ENCODE data around the gene HAAO.
"Not testable (repeated sequence)": the region's sequence is repeated elsewhere in the genome, so short reads cannot be mapped to it uniquely, and the experiment has no call there.

Gene HAAO

GRCh38 chr2:42742740-42743658 is 49.4 kb downstream of the HAAO start:
- DNase-seq: no peak

GRCh38 chr2:42741140-42741539 is 51.2 kb downstream of the HAAO start:
- DNase-seq: no peak

- DNase-seq: no peak
Measured at GRCh38 chr2:42736598-42737322, 55.6 kb downstream of the HAAO start.

- no peak for DNase-seq
Measured at GRCh38 chr2:42733852-42734251, 58.5 kb downstream of the HAAO start.

GRCh38 chr2:42731316-42731715 is 61.1 kb downstream of the HAAO start:
- not testable (repeated sequence) for DNase-seq

- DNase-seq: no peak
Measured at GRCh38 chr2:42726680-42727079, 65.7 kb downstream of the HAAO start.

GRCh38 chr2:42725657-42726056 is 66.7 kb downstream of the HAAO start:
- DNase-seq: no peak

GRCh38 chr2:42724886-42725285 is 67.5 kb downstream of the HAAO start:
- no peak for DNase-seq

GRCh38 chr2:42723465-42723864 is 68.9 kb downstream of the HAAO start:
- no peak for DNase-seq

- peak; percentile 24 for DNase-seq
Measured at GRCh38 chr2:42722320-42723190, 69.8 kb downstream of the HAAO start.

GRCh38 chr2:42721898-42722297 is 70.5 kb downstream of the HAAO start:
- no peak for DNase-seq

Measured in NCI-H1105 treated with DMSO at 0.1 percent for 48 hours (cell line).